GM12874 (cell line): ENCODE measurements around the gene CST3.

Experiments
- CTCF ChIP-seq: IDR thresholded peaks from 2 replicates; pipeline ENCODE4 v1.5.1; 2011; ENCODE audit warnings: low read depth, mild to moderate bottlenecking, control low read depth, low read length, moderate library complexity; ENCODE audit not compliant: insufficient read depth

Gene CST3

GRCh38 chr20:23673209-23673608, 35.5 kb upstream of the CST3 start:
- no peak for TF ChIP-seq CTCF

- TF ChIP-seq CTCF = no peak
These were observed 34.4 kb upstream of the CST3 start for GRCh38 chr20:23672158-23672557.

- TF ChIP-seq CTCF = no peak
These were observed 33.7 kb upstream of the CST3 start for GRCh38 chr20:23671479-23671878.

GRCh38 chr20:23670361-23670760, 32.6 kb upstream of the CST3 start:
- no peak for TF ChIP-seq CTCF

- no peak for TF ChIP-seq CTCF
These were observed 32.1 kb upstream of the CST3 start for GRCh38 chr20:23669866-23670265.

GRCh38 chr20:23669327-23669726, 31.6 kb upstream of the CST3 start:
- no peak for TF ChIP-seq CTCF

GRCh38 chr20:23668477-23668951, 30.8 kb upstream of the CST3 start:
- peak; percentile 84 for TF ChIP-seq CTCF

GRCh38 chr20:23667666-23668065, 29.9 kb upstream of the CST3 start:
- no peak for TF ChIP-seq CTCF
